DOHH2 (cell line): ENCODE measurements around the gene RAP1GAP.

ENCODE experiments used
- H3F3A ChIP-seq: fragments of 200-600 bp; sonication (generic), shearing (Covaris generic); 2 replicates; pipeline ENCODE4 v1.6.0; 2016; ENCODE audit warnings: antibody characterized with exemption, mild to moderate bottlenecking; ENCODE audit not compliant: control insufficient read depth, insufficient read depth
- H3K27ac ChIP-seq: fragments of 200-600 bp; sonication (generic); 2 replicates; pipeline ENCODE4 v1.5.1; 2014; ENCODE audit warnings: low read depth, mild to moderate bottlenecking, low read length, moderate library complexity
- H3K27me3 ChIP-seq: fragments of 200-600 bp; sonication (generic); 2 replicates; pipeline ENCODE4 v1.6.1; 2014; ENCODE audit warnings: mild to moderate bottlenecking, low read length, mixed read lengths; ENCODE audit not compliant: control insufficient read depth
- H3K36me3 ChIP-seq: fragments of 200-600 bp; sonication (generic); 2 replicates; pipeline ENCODE4 v1.6.1; 2014; ENCODE audit warnings: mild to moderate bottlenecking, low read length, moderate library complexity, mixed read lengths; ENCODE audit not compliant: control insufficient read depth
- H3K4me1 ChIP-seq: fragments of 200-600 bp; sonication (generic); 2 replicates; pipeline ENCODE4 v1.6.1; 2014; ENCODE audit warnings: mild to moderate bottlenecking, low read length, mixed read lengths; ENCODE audit not compliant: control insufficient read depth
- H3K4me2 ChIP-seq: fragments of 200-600 bp; sonication (generic); 2 replicates; pipeline ENCODE4 v1.6.0; 2014; ENCODE audit warnings: mild to moderate bottlenecking, low read length, moderate library complexity
- H3K4me3 ChIP-seq: fragments of 200-600 bp; sonication (generic); 2 replicates; pipeline ENCODE4 v1.5.1; 2014; ENCODE audit warnings: mild to moderate bottlenecking, low read length, mixed read lengths
- H3K79me2 ChIP-seq: fragments of 200-600 bp; sonication (generic); 2 replicates; pipeline ENCODE4 v1.6.1; 2014; ENCODE audit warnings: mild to moderate bottlenecking, low read length, mixed read lengths; ENCODE audit not compliant: control insufficient read depth
- H3K9me2 ChIP-seq: fragments of 200-600 bp; sonication (generic); replicated peaks from 2 replicates; pipeline ENCODE4 v1.6.1; 2014; ENCODE audit warnings: mild to moderate bottlenecking, low read length, mixed read lengths; ENCODE audit not compliant: control insufficient read depth
- H3K9me3 ChIP-seq: fragments of 200-600 bp; sonication (generic); 2 replicates; pipeline ENCODE4 v1.6.1; 2014; ENCODE audit warnings: antibody characterized with exemption, low read length, mixed read lengths; ENCODE audit not compliant: control insufficient read depth, insufficient read depth
- H4K20me1 ChIP-seq: fragments of 200-600 bp; sonication (generic); 2 replicates; pipeline ENCODE4 v1.6.0; 2014; ENCODE audit warnings: low read depth, mild to moderate bottlenecking, antibody characterized with exemption, low read length, moderate library complexity; ENCODE audit not compliant: control insufficient read depth, insufficient read depth
- EZH2phosphoT487 ChIP-seq: fragments of 200-600 bp; sonication (generic); IDR thresholded peaks from 2 replicates; pipeline ENCODE4 v1.6.1; 2017; ENCODE audit warnings: borderline replicate concordance, mild to moderate bottlenecking, antibody characterized with exemption, low read length, moderate library complexity, mixed read lengths
- TF ChIP-seq, protein P1 (sequence below): fragments of 200-600 bp; sonication (generic); IDR thresholded peaks from one replicate; pipeline ENCODE4 v1.5.1; 2014; ENCODE audit warnings: antibody characterized with exemption, mild to moderate bottlenecking, low read depth, low read length; ENCODE audit not compliant: poor library complexity, severe bottlenecking

Gene RAP1GAP

DNA sequence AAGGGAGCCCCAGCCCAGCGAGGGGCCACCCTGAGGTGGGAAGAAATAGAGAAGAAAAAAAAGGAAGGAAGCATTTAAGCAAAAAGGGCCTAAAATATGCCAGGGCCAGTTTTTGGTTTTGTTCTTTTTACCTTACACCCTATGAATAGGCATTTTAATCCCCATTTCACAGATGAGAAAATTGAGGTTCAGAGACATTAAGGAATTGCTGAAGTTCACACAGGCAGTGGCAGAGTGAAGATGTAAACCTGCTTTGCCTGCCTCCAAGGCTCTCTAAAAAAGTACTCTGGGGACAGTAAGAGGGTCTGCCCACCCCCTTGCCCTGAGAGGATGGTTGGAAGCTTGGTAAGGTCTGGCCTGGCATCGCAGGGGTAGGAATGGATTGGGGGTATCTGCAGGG is 19.8 kb downstream of the RAP1GAP start:
- no peaks in the 10 kb centered on the region; the same call in 1 of the 2 replicates for H3K4me1 ChIP-seq
- H3K79me2 ChIP-seq: no peaks in the 10 kb centered on the region
- no peaks in the 10 kb centered on the region for H3F3A ChIP-seq
- H3K27me3 ChIP-seq: peaks cover 17% of the 10 kb centered on the region
- no peaks in the 10 kb centered on the region for H3K9me3 ChIP-seq
- no peaks in the 10 kb centered on the region for H3K9me2 ChIP-seq
- H3K4me2 ChIP-seq: no peak overlapping the region
- H4K20me1 ChIP-seq: no peaks in the 10 kb centered on the region; the same call in 1 of the 2 replicates
- TF ChIP-seq, protein P1, sequence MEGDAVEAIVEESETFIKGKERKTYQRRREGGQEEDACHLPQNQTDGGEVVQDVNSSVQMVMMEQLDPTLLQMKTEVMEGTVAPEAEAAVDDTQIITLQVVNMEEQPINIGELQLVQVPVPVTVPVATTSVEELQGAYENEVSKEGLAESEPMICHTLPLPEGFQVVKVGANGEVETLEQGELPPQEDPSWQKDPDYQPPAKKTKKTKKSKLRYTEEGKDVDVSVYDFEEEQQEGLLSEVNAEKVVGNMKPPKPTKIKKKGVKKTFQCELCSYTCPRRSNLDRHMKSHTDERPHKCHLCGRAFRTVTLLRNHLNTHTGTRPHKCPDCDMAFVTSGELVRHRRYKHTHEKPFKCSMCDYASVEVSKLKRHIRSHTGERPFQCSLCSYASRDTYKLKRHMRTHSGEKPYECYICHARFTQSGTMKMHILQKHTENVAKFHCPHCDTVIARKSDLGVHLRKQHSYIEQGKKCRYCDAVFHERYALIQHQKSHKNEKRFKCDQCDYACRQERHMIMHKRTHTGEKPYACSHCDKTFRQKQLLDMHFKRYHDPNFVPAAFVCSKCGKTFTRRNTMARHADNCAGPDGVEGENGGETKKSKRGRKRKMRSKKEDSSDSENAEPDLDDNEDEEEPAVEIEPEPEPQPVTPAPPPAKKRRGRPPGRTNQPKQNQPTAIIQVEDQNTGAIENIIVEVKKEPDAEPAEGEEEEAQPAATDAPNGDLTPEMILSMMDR: no peak
- no peak for TF ChIP-seq EZH2phosphoT487
- no peak overlapping the region for H3K4me3 ChIP-seq
- no peak overlapping the region for H3K27ac ChIP-seq
- H3K36me3 ChIP-seq: no peaks in the 10 kb centered on the region

DNA sequence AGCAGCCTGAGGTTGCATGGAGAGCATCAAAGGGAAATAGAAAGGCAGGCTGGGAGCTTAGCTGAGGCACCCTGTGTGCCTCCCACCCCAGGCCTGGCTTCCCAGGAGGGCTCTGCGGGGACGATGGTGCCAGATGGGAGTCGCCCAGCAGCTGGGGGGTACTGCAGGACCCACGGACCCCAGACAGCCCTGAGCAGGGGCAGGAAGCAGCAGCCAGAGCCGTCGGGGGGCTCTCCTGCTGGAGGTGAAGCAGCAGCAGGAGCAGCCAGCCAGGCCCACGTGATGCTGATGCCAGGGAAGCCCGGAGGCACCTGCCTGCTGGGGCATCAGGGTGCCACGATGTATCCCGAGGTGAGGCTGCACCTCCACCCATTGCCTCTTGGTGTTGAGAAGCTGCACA is 20.4 kb downstream of the RAP1GAP start:
- Histone ChIP-seq H3K9me2 (no peaks in the 10 kb centered on the region), H3K79me2 (no peaks in the 10 kb centered on the region), H3K27ac (no peak overlapping the region), H4K20me1 (no peaks in the 10 kb centered on the region; the same call in 1 of the 2 replicates), H3K4me2 (no peak overlapping the region), H3K36me3 (no peaks in the 10 kb centered on the region), H3F3A (no peaks in the 10 kb centered on the region), H3K27me3 (peaks cover 17% of the 10 kb centered on the region), H3K9me3 (no peaks in the 10 kb centered on the region), H3K4me1 (no peaks in the 10 kb centered on the region; the same call in 1 of the 2 replicates), H3K4me3 (no peak overlapping the region)
- TF ChIP-seq, protein P1: no peak
- TF ChIP-seq EZH2phosphoT487: no peak

DNA sequence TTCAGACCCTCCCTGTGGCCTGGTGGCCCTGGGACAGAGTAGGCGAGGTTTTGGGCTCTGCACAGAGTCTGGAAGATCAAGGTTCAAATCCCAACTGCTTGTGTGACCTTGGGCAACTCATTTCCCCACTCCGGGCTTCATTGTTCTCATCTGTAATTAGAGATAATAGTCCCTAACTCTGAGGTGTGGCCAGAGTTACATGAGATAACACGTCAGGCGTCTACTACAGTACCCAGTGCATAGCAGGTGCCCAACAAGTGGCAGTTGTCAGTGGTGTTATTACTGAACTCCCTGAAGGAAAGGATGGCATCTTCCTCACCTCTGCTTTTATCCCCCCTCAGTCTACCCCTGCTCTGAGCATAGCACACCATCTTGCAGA is 20.8 kb downstream of the RAP1GAP start:
- Histone ChIP-seq H4K20me1 (no peaks in the 10 kb centered on the region; the same call in 1 of the 2 replicates), H3F3A (no peaks in the 10 kb centered on the region), H3K9me2 (no peaks in the 10 kb centered on the region), H3K4me1 (no peaks in the 10 kb centered on the region; the same call in 1 of the 2 replicates), H3K4me2 (no peak overlapping the region), H3K27ac (no peak overlapping the region), H3K9me3 (no peaks in the 10 kb centered on the region), H3K27me3 (peaks cover 17% of the 10 kb centered on the region), H3K79me2 (no peaks in the 10 kb centered on the region), H3K4me3 (no peak overlapping the region), H3K36me3 (no peaks in the 10 kb centered on the region)
- no peak for TF ChIP-seq EZH2phosphoT487
- TF ChIP-seq, protein P1: no peak
